HCT116 (cell line): Measurements from ENCODE around the gene CEACAM5. TPM values are rescaled to one million over a fixed set of nuclear protein-coding genes. Genes with fewer than 3 reads are reported as not detected.

Experiments
- ATAC-seq: fragments of 200-7000 bp; cut with Tn5 transposase; 2 replicates; pipeline ENCODE4 v1.9.1; 2020; ENCODE audit warnings: mild to moderate bottlenecking, moderate library complexity
- BruUV-seq: library from RNA; stranded (reverse); fragments of 400-500 nt; replicated peaks from 2 replicates; lab custom pipeline; 2021; lab: Mats Ljungman, UMichigan
- CTCF ChIA-PET: fragments of 300-600 bp; sonication (Branson Sonifier 250); formaldehyde crosslinking; loops from one replicate; lab custom pipeline; 2021; ENCODE audit warnings: antibody characterized with exemption; lab: Charles Lee
- POLR2A ChIA-PET: fragments of 300-600, 350-600 bp; sonication (Branson Sonifier 250); formaldehyde crosslinking; loops from one replicate; lab custom pipeline; 2021; ENCODE audit warnings: antibody characterized with exemption; lab: Charles Lee
- RAD21 ChIA-PET, 2 experiments: fragments of 300-600 bp; sonication (Branson Sonifier 250); formaldehyde crosslinking; loops; one replicate each; lab custom pipeline; 2023; ENCODE audit warnings: low total read pairs in 2 of 2; ENCODE audit not compliant: uncharacterized antibody in 2 of 2, unreplicated experiment in 2 of 2, low non-redundant PET in 1 of 2; lab: Charles Lee
- DNase-seq: peaks from one replicate; pipeline ENCODE4 v3.0.0-alpha.2; 2010; ENCODE audit warnings: low read depth, low spot score
- H2AFZ ChIP-seq: fragments of 200-600 bp; shearing (Covaris generic), sonication (generic); 2 replicates; pipeline ENCODE4 v1.6.1; 2017; ENCODE audit warnings: low read depth, mixed run types, mixed read lengths, antibody characterized with exemption, low read length; ENCODE audit not compliant: poor library complexity, severe bottlenecking
- H3K27ac ChIP-seq: 2 replicates; pipeline ENCODE4 v1.5.1; 2012; ENCODE audit warnings: low read depth, low read length
- H3K27me3 ChIP-seq: fragments of 200-600 bp; sonication (generic); 2 replicates; pipeline ENCODE4 v1.6.1; 2016; ENCODE audit warnings: mixed run types, low read length, mixed read lengths; ENCODE audit not compliant: insufficient read depth
- H3K36me3 ChIP-seq, 2 experiments: fragments of 200-500 bp in 1 of 2; fragments of 200-600 bp in 1 of 2; sonication (Bioruptor generic) in 1 of 2; sonication (generic) in 1 of 2; 2 replicates each; pipeline versions ENCODE4 v1.5.1 to v1.6.1; 2014 to 2016; ENCODE audit warnings: low read length in 2 of 2, inconsistent platforms in 1 of 2, mixed read lengths in 1 of 2, mixed run types in 1 of 2; ENCODE audit not compliant: insufficient read depth in 2 of 2, control insufficient read depth in 1 of 2
- H3K4me1 ChIP-seq, 2 experiments: fragments of 200-600 bp in 1 of 2; sonication (generic) in 1 of 2; 2 replicates each; pipeline versions ENCODE4 v1.5.1 to v1.6.1; 2012 to 2017; ENCODE audit warnings: low read length in 2 of 2, inconsistent platforms in 1 of 2, mild to moderate bottlenecking in 1 of 2, mixed read lengths in 1 of 2, mixed run types in 1 of 2, moderate library complexity in 1 of 2; ENCODE audit not compliant: insufficient read depth in 2 of 2, control insufficient read depth in 1 of 2
- H3K4me2 ChIP-seq: fragments of 200-600 bp; sonication (generic); 2 replicates; pipeline ENCODE4 v1.6.1; 2017; ENCODE audit warnings: mixed run types, low read length, mixed read lengths
- H3K4me3 ChIP-seq, 2 experiments: fragments of 200-600 bp in 1 of 2; sonication (generic) in 1 of 2; replicated peaks in 1 of 2; 2 replicates each; pipeline ENCODE4 v1.5.1; 2011 to 2016; ENCODE audit warnings: low read length in 2 of 2, control low read depth in 1 of 2, low read depth in 1 of 2, mild to moderate bottlenecking in 1 of 2, mixed read lengths in 1 of 2, mixed run types in 1 of 2
- H3K79me2 ChIP-seq: fragments of 200-600 bp; sonication (generic); 2 replicates; pipeline ENCODE4 v1.6.1; 2017; ENCODE audit warnings: mild to moderate bottlenecking, mixed run types, low read length, moderate library complexity, mixed read lengths; ENCODE audit not compliant: insufficient read depth
- H3K9ac ChIP-seq: fragments of 200-600 bp; sonication (generic); 2 replicates; pipeline ENCODE4 v1.6.1; 2016; ENCODE audit warnings: low read length, mixed read lengths
- H3K9me2 ChIP-seq: fragments of 200-600 bp; sonication (generic), shearing (Covaris generic); 2 replicates; pipeline ENCODE4 v1.6.1; 2017; ENCODE audit warnings: mixed run types, mild to moderate bottlenecking, moderate library complexity; ENCODE audit not compliant: insufficient read depth
- H3K9me3 ChIP-seq, 2 experiments: fragments of 200-500 bp in 1 of 2; fragments of 200-600 bp in 1 of 2; sonication (Bioruptor generic) in 1 of 2; sonication (generic) in 1 of 2; 2 replicates each; pipeline ENCODE4 v1.6.1; 2014 to 2017; ENCODE audit warnings: low read length in 2 of 2, mixed read lengths in 2 of 2, inconsistent platforms in 1 of 2, low read depth in 1 of 2, mild to moderate bottlenecking in 1 of 2, mixed run types in 1 of 2, moderate library complexity in 1 of 2; ENCODE audit not compliant: control insufficient read depth in 1 of 2, insufficient read depth in 1 of 2
- H4K20me1 ChIP-seq: fragments of 200-600 bp; sonication (generic), shearing (Covaris generic); 2 replicates; pipeline ENCODE4 v1.6.1; 2017; ENCODE audit warnings: mixed run types, mild to moderate bottlenecking, moderate library complexity; ENCODE audit not compliant: insufficient read depth
- CEBPB ChIP-seq: IDR thresholded peaks from 2 replicates; pipeline ENCODE4 v1.6.1; 2012; ENCODE audit warnings: low read depth
- EGR1 ChIP-seq: IDR thresholded peaks from 2 replicates; pipeline ENCODE4 v1.6.1; 2012; ENCODE audit warnings: low read depth
- ELF1 ChIP-seq: IDR thresholded peaks from 2 replicates; pipeline ENCODE4 v1.6.1; 2012; ENCODE audit warnings: low read depth, borderline replicate concordance
- EZH2 ChIP-seq: fragments of 200-600 bp; sonication (generic); IDR thresholded peaks from 2 replicates; pipeline ENCODE4 v1.6.1; 2017; ENCODE audit warnings: antibody characterized with exemption, mixed run types
- FOSL1 ChIP-seq: IDR thresholded peaks from 2 replicates; pipeline ENCODE4 v1.6.1; 2012; ENCODE audit warnings: low read depth
- JUND ChIP-seq: IDR thresholded peaks from 2 replicates; pipeline ENCODE4 v1.6.1; 2012
- RAD21 ChIP-seq: IDR thresholded peaks from 2 replicates; pipeline ENCODE4 v1.6.1; 2012; ENCODE audit warnings: low read depth, mild to moderate bottlenecking
- SIN3A ChIP-seq: IDR thresholded peaks from 2 replicates; pipeline ENCODE4 v1.6.1; 2012; ENCODE audit warnings: low read depth
- SP1 ChIP-seq: IDR thresholded peaks from 2 replicates; pipeline ENCODE4 v1.6.1; 2012; ENCODE audit warnings: low read depth
- YY1 ChIP-seq: IDR thresholded peaks from 2 replicates; pipeline ENCODE4 v1.6.1; 2011; ENCODE audit warnings: low read length, low read depth, moderate library complexity, mild to moderate bottlenecking; ENCODE audit not compliant: insufficient replicate concordance; ENCODE audit errors: extremely low read depth
- ZFX ChIP-seq: fragments of 450-650 bp; IDR thresholded peaks from 2 replicates; pipeline ENCODE4 v1.6.1; 2017
- intact Hi-C: fragments of 100-400 bp; cut with micrococcal nuclease; formaldehyde crosslinking; loops from 2 replicates; pipeline ENCODE4 v1.10.0; 2022
- total RNA-seq: library from RNA; stranded (reverse); gene quantifications from one replicate; pipeline ENCODE4 v1.2.1, GENCODE V29; 2021; ENCODE audit not compliant: unreplicated experiment
- TF ChIP-seq, protein P1 (sequence below): IDR thresholded peaks from 2 replicates; pipeline ENCODE4 v1.6.1; 2012; ENCODE audit warnings: low read depth
- TF ChIP-seq, protein P2 (sequence below): IDR thresholded peaks from 2 replicates; pipeline ENCODE4 v1.6.1; 2011; ENCODE audit warnings: mild to moderate bottlenecking, low read length, moderate library complexity; ENCODE audit not compliant: insufficient replicate concordance; ENCODE audit errors: extremely low read depth
- TF ChIP-seq, protein P3 (sequence below): IDR thresholded peaks from 2 replicates; pipeline ENCODE4 v1.6.1; 2012
- TF ChIP-seq, protein P4 (sequence below), 3 experiments: fragments of 200-600 bp in 1 of 3; sonication (generic) in 1 of 3; IDR thresholded peaks in 2 of 3; conservative IDR thresholded peaks in 1 of 3; 2 replicates each; pipeline ENCODE4 v1.5.1; 2012 to 2017; ENCODE audit warnings: low read depth in 2 of 3, low read length in 2 of 3, antibody characterized with exemption in 1 of 3, borderline replicate concordance in 1 of 3, control low read depth in 1 of 3, mild to moderate bottlenecking in 1 of 3, mixed read lengths in 1 of 3, mixed run types in 1 of 3, moderate library complexity in 1 of 3; ENCODE audit not compliant: insufficient read depth in 1 of 3

CEACAM5 gene
- total RNA-seq, 1 experiment from 2014 or later, result 0.22 TPM

DNA sequence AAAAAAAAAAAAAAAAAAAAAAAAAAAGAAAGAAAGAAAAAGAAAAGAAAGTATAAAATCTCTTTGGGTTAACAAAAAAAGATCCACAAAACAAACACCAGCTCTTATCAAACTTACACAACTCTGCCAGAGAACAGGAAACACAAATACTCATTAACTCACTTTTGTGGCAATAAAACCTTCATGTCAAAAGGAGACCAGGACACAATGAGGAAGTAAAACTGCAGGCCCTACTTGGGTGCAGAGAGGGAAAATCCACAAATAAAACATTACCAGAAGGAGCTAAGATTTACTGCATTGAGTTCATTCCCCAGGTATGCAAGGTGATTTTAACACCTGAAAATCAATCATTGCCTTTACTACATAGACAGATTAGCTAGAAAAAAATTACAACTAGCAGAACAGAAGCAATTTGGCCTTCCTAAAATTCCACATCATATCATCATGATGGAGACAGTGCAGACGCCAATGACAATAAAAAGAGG is 9.6 kb upstream of the CEACAM5 start:
- ChIA-PET POLR2A (interaction anchor here (0.5 kb wide), 1 partner anchor 1650 kb away, joined by 3 read pairs; no protein-coding TSS in a partner anchor), CTCF (interaction anchor here (1.6 to 4.6 kb wide), 2 partner anchors 8 to 57 kb away, joined by 8 to 22 read pairs; no protein-coding TSS in a partner anchor), RAD21 (no interaction called here)
- Histone ChIP-seq H3K4me1 (peaks cover 0 to 7% of the 10 kb centered on the region in 2 experiments; a peak in 2 of 4 replicates), H3K27ac (no peak overlapping the region), H3K9ac (no peak overlapping the region), H3K79me2 (no peaks in the 10 kb centered on the region), H3K9me3 (no peaks in the 10 kb centered on the region), H3K36me3 (no peaks in the 10 kb centered on the region), H4K20me1 (no peaks in the 10 kb centered on the region), H3K4me3 (no peak overlapping the region), H2AFZ (no peak overlapping the region), H3K9me2 (no peaks in the 10 kb centered on the region), H3K4me2 (no peak overlapping the region), H3K27me3 (peaks cover 32% of the 10 kb centered on the region; the same call in 1 of the 2 replicates)
- TF ChIP-seq, protein P1, sequence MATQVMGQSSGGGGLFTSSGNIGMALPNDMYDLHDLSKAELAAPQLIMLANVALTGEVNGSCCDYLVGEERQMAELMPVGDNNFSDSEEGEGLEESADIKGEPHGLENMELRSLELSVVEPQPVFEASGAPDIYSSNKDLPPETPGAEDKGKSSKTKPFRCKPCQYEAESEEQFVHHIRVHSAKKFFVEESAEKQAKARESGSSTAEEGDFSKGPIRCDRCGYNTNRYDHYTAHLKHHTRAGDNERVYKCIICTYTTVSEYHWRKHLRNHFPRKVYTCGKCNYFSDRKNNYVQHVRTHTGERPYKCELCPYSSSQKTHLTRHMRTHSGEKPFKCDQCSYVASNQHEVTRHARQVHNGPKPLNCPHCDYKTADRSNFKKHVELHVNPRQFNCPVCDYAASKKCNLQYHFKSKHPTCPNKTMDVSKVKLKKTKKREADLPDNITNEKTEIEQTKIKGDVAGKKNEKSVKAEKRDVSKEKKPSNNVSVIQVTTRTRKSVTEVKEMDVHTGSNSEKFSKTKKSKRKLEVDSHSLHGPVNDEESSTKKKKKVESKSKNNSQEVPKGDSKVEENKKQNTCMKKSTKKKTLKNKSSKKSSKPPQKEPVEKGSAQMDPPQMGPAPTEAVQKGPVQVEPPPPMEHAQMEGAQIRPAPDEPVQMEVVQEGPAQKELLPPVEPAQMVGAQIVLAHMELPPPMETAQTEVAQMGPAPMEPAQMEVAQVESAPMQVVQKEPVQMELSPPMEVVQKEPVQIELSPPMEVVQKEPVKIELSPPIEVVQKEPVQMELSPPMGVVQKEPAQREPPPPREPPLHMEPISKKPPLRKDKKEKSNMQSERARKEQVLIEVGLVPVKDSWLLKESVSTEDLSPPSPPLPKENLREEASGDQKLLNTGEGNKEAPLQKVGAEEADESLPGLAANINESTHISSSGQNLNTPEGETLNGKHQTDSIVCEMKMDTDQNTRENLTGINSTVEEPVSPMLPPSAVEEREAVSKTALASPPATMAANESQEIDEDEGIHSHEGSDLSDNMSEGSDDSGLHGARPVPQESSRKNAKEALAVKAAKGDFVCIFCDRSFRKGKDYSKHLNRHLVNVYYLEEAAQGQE, result no peak
- TF ChIP-seq EZH2 (no peak), SIN3A (no peak), EGR1 (no peak), CEBPB (no peak), ZFX (no peak), SP1 (no peak), RAD21 (no peak), YY1 (no peak), FOSL1 (no peak), ELF1 (no peak), JUND (no peak)
- TF ChIP-seq, protein P2, sequence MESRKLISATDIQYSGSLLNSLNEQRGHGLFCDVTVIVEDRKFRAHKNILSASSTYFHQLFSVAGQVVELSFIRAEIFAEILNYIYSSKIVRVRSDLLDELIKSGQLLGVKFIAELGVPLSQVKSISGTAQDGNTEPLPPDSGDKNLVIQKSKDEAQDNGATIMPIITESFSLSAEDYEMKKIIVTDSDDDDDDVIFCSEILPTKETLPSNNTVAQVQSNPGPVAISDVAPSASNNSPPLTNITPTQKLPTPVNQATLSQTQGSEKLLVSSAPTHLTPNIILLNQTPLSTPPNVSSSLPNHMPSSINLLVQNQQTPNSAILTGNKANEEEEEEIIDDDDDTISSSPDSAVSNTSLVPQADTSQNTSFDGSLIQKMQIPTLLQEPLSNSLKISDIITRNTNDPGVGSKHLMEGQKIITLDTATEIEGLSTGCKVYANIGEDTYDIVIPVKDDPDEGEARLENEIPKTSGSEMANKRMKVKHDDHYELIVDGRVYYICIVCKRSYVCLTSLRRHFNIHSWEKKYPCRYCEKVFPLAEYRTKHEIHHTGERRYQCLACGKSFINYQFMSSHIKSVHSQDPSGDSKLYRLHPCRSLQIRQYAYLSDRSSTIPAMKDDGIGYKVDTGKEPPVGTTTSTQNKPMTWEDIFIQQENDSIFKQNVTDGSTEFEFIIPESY, result no peak
- TF ChIP-seq, protein P3, sequence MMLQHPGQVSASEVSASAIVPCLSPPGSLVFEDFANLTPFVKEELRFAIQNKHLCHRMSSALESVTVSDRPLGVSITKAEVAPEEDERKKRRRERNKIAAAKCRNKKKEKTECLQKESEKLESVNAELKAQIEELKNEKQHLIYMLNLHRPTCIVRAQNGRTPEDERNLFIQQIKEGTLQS, result no peak
- TF ChIP-seq, protein P4, sequence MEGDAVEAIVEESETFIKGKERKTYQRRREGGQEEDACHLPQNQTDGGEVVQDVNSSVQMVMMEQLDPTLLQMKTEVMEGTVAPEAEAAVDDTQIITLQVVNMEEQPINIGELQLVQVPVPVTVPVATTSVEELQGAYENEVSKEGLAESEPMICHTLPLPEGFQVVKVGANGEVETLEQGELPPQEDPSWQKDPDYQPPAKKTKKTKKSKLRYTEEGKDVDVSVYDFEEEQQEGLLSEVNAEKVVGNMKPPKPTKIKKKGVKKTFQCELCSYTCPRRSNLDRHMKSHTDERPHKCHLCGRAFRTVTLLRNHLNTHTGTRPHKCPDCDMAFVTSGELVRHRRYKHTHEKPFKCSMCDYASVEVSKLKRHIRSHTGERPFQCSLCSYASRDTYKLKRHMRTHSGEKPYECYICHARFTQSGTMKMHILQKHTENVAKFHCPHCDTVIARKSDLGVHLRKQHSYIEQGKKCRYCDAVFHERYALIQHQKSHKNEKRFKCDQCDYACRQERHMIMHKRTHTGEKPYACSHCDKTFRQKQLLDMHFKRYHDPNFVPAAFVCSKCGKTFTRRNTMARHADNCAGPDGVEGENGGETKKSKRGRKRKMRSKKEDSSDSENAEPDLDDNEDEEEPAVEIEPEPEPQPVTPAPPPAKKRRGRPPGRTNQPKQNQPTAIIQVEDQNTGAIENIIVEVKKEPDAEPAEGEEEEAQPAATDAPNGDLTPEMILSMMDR (IDR thresholded peaks at IDR 0.05 in 2 of 3, conservative IDR thresholded peaks at IDR 0.05 in 1 of 3; ENCODE audit: borderline replicate concordance in 1 of 3, insufficient read depth in 1 of 3, low read depth in 2 of 3, low read length in 2 of 3), result no peak
- no TSS peak for BruUV-seq
- intact Hi-C loops, result no loop called here
- ATAC-seq (no peak), DNase-seq (no peak)
